ENCODE measurements around the gene HAND1.

GRCh38 chr5:154511984-154512383 lies 34.0 kb upstream of the HAND1 start:
- TF ChIP-seq EZH2 (IDR thresholded peaks at IDR 0.05; ENCODE audit: borderline replicate concordance, insufficient read depth, low read depth, low read length, poor library complexity, severe bottlenecking): no peak
- no peak for TF ChIP-seq CTCF (IDR thresholded peaks at IDR 0.05)
